GM10847 (cell line): ENCODE data around the gene CCDC171.

ENCODE experiments used
- POLR2A ChIP-seq: IDR thresholded peaks from 2 replicates; pipeline ENCODE4 v1.6.1; 2011; ENCODE audit not compliant: insufficient read length; ENCODE audit errors: extremely low read depth

CCDC171 gene

DNA sequence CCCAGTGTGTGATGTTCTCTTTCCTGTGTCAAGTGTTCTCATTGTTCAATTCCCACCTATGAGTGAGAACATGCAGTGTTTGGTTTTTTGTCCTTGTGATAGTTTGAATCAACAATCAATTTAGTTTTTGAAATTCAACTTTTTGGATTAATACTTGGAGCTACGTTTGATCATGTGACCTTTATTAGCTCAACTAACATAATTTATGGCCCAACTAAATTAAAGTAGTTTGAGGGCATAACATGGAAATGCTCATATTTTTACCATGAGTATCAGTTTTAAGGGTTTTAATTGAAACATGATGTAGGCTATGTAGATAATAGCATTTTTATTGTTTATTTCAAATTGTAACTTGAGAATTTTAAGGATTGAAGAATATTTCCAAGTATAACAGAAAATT lies 168.0 kb downstream of the CCDC171 start:
- no peak for TF ChIP-seq POLR2A

GRCh38 chr9:15722888-15723287 lies 170.0 kb downstream of the CCDC171 start:
- TF ChIP-seq POLR2A: no peak

- TF ChIP-seq POLR2A: no peak
These were observed 171.2 kb downstream of the CCDC171 start for GRCh38 chr9:15724016-15724415.

GRCh38 chr9:15724612-15725011 lies 171.8 kb downstream of the CCDC171 start:
- no peak for TF ChIP-seq POLR2A

- no peak for TF ChIP-seq POLR2A
These were observed 173.1 kb downstream of the CCDC171 start for GRCh38 chr9:15725953-15726352.

- no peak for TF ChIP-seq POLR2A
These were observed 176.7 kb downstream of the CCDC171 start for GRCh38 chr9:15729507-15729906.

- TF ChIP-seq POLR2A: no peak
These were observed 182.4 kb downstream of the CCDC171 start for GRCh38 chr9:15735083-15735857.

- TF ChIP-seq POLR2A: no peak
These were observed 183.7 kb downstream of the CCDC171 start for GRCh38 chr9:15736569-15736968.

DNA sequence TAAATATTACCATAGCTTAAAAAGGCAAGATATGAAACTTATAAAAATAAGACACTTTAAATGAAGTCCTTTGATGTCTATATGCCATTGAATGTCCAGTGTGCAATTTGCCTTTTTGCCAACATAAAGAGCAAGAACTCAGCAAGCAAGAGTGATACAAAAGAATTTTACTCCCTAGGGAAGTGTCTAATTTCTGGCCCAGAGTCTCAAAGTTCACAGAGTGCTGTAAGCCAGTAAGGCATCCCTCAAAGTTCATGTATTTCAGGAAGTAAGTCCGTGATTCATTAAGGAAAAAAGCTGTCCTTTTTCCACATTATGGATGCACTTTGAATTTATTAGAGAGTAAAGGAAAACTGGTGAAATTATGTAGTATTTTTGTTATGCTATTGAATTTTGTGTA lies 185.2 kb downstream of the CCDC171 start:
- no peak for TF ChIP-seq POLR2A

GRCh38 chr9:15741015-15741414 lies 188.2 kb downstream of the CCDC171 start:
- no peak for TF ChIP-seq POLR2A

- TF ChIP-seq POLR2A: no peak
These were observed 190.7 kb downstream of the CCDC171 start for GRCh38 chr9:15743512-15743911.

DNA sequence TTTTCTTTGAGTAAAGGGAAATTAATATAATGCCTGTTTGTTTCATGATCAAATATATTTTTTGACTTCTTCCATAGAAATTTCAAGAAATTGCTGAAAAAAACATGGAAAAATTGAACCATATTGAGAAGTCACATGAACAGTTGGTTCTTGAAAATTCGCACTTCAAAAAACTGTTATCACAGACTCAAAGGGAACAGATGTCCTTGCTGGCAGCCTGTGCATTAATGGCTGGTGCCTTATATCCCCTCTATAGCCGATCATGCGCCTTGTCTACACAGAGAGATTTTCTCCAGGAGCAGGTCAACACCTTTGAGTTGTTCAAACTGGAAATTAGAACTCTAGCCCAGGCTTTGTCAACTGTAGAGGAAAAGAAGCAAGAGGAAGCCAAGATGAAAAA lies 191.4 kb downstream of the CCDC171 start:
- no peak for TF ChIP-seq POLR2A

DNA sequence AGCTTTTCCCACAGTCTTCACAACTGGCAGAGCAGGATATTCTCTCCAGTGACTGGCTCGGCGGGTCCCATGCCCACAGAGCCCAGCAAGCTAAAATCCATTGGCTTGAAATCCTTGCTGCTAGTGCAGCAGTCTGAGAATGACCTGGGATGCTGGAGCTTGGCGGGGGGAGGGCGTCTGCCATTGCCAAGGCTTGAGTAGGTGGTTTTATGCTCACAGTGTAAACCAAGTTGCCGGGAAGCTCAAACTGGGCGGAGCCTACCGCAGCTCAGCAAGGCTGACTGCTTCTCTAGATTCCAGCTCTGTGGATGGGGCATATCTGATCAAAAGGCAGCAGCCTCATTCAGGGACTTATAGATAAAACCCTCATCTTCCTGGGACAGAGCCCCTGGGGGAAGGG lies 194.1 kb downstream of the CCDC171 start:
- no peak for TF ChIP-seq POLR2A

DNA sequence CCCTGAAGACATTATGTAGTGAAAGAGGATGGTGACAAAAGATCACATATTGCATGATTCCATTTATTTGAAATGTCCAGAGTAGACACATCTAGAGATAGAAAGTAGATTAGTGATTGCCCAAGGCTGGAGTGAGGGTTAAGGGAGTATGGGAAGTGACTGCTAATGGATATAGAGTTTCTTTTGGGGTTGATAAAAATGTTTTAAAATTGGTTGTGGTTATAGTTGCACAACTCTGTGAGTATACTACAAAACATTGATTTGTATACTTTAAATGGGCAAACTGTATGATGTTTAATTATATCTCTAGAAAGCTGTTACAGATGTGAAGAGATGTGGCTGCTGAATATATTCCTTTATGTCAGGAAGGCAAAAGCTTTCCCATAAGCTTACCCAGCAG lies 202.8 kb downstream of the CCDC171 start:
- TF ChIP-seq POLR2A: no peak

- TF ChIP-seq POLR2A: no peak
These were observed 208.7 kb downstream of the CCDC171 start for GRCh38 chr9:15761551-15761950.

- TF ChIP-seq POLR2A: no peak
These were observed 210.5 kb downstream of the CCDC171 start for GRCh38 chr9:15763371-15763770.

DNA sequence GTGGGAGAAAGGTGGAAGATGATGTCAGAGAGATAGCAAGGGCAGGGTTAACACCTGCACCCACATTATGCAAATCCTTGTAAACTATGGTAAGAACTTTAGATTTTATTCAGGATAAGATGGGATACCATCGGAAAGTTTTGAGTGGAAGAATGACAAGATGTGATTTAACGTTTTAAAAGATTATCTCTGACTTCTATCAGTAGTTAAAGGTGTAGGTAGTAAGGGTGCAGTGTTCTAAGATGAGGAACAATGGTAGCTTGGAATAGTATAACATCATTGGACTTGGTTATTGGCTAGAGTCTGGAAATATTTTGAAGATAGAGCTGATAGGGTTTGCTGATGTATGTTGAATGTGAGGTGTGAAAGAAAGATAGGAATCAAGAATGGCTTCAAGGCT lies 211.3 kb downstream of the CCDC171 start:
- TF ChIP-seq POLR2A: no peak
